ENCODE results near the gene MYH1.

Gene MYH1

DNA sequence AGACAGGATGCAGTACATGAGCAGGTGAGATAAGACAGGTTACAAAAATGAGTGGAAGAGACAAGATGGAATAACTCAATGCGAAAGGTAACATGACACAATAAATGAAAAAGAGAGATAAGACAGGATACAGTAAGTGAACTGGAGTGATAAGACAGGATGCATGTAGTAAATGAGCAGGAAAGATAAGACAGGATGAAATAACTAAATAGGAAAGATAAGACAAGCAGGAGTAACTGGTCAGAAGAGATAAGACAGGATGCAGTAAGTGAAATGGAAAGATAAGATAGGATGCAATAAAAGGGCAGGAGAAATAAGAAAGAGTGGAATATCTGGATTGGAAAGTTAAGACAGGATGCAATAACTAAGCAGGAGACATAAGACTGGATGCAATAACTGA lies 40.6 kb downstream of the MYH1 start:
- no peak overlapping the region for H2AFZ ChIP-seq (ENCODE audit: low read depth, low read length)
- TF ChIP-seq, protein P1, sequence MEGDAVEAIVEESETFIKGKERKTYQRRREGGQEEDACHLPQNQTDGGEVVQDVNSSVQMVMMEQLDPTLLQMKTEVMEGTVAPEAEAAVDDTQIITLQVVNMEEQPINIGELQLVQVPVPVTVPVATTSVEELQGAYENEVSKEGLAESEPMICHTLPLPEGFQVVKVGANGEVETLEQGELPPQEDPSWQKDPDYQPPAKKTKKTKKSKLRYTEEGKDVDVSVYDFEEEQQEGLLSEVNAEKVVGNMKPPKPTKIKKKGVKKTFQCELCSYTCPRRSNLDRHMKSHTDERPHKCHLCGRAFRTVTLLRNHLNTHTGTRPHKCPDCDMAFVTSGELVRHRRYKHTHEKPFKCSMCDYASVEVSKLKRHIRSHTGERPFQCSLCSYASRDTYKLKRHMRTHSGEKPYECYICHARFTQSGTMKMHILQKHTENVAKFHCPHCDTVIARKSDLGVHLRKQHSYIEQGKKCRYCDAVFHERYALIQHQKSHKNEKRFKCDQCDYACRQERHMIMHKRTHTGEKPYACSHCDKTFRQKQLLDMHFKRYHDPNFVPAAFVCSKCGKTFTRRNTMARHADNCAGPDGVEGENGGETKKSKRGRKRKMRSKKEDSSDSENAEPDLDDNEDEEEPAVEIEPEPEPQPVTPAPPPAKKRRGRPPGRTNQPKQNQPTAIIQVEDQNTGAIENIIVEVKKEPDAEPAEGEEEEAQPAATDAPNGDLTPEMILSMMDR (IDR thresholded peaks at IDR 0.05; ENCODE audit: low read depth, low read length) = no peak
- TF ChIP-seq EZH2phosphoT487 (IDR thresholded peaks at IDR 0.05; ENCODE audit: low read depth) = no peak
- H3K4me3 ChIP-seq (ENCODE audit: low read length) = no peak overlapping the region
- no peaks in the 10 kb centered on the region for H3K79me2 ChIP-seq (ENCODE audit: low read length)
- H3K36me3 ChIP-seq (replicated peaks; ENCODE audit: low read depth, low read length) = no peaks in the 10 kb centered on the region
- H3K27me3 ChIP-seq (ENCODE audit: low read depth, low read length) = no peaks in the 10 kb centered on the region
- no peak overlapping the region for H3K4me2 ChIP-seq (ENCODE audit: low read length)
- no peaks in the 10 kb centered on the region for H3K4me1 ChIP-seq (ENCODE audit: low read length)
- no peaks in the 10 kb centered on the region for H4K20me1 ChIP-seq (ENCODE audit: insufficient read depth, low read length)
- no peak overlapping the region for H3K9ac ChIP-seq (ENCODE audit: low read length)
- H3K27ac ChIP-seq (ENCODE audit: low read length) = no peak overlapping the region
- no peaks in the 10 kb centered on the region for H3K9me3 ChIP-seq (ENCODE audit: insufficient read depth, low read length)

DNA sequence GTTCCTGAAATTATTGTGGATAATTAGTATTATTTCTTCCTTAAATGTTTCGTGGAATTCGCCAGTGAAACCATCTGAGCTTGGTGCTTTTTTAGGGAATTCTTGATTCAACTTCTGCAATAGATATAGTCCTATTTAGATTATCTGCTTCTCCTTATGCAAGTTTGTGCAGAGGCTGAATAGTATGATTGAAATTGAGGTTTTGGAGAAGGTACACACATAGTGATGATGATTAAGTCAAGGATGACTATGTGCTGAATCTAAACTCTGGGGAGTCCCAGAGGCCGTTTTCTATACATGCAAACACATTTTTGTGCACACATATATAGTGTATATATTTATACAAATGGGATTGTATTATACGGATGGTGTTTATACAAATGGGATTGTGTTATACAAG lies 43.8 kb downstream of the MYH1 start:
- TF ChIP-seq, protein P1 (IDR thresholded peaks at IDR 0.05; ENCODE audit: low read depth, low read length) = no peak
- TF ChIP-seq EZH2phosphoT487 (IDR thresholded peaks at IDR 0.05; ENCODE audit: low read depth) = no peak
- Histone ChIP-seq H3K9ac (ENCODE audit: low read length) (no peak overlapping the region), H3K79me2 (ENCODE audit: low read length) (no peaks in the 10 kb centered on the region), H3K27me3 (ENCODE audit: low read depth, low read length) (no peaks in the 10 kb centered on the region), H3K27ac (ENCODE audit: low read length) (no peak overlapping the region), H3K36me3 (replicated peaks; ENCODE audit: low read depth, low read length) (no peaks in the 10 kb centered on the region), H2AFZ (ENCODE audit: low read depth, low read length) (no peak overlapping the region), H4K20me1 (ENCODE audit: insufficient read depth, low read length) (no peaks in the 10 kb centered on the region), H3K4me1 (ENCODE audit: low read length) (no peaks in the 10 kb centered on the region), H3K4me2 (ENCODE audit: low read length) (no peak overlapping the region), H3K4me3 (ENCODE audit: low read length) (no peak overlapping the region), H3K9me3 (ENCODE audit: insufficient read depth, low read length) (no peaks in the 10 kb centered on the region)

- Histone ChIP-seq H3K4me1 (ENCODE audit: low read length) (no peaks in the 10 kb centered on the region), H3K4me2 (ENCODE audit: low read length) (no peak overlapping the region), H3K9ac (ENCODE audit: low read length) (no peak overlapping the region), H3K79me2 (ENCODE audit: low read length) (no peaks in the 10 kb centered on the region), H4K20me1 (ENCODE audit: insufficient read depth, low read length) (no peaks in the 10 kb centered on the region), H3K9me3 (ENCODE audit: insufficient read depth, low read length) (no peaks in the 10 kb centered on the region), H3K36me3 (replicated peaks; ENCODE audit: low read depth, low read length) (no peaks in the 10 kb centered on the region), H3K27me3 (ENCODE audit: low read depth, low read length) (no peaks in the 10 kb centered on the region), H2AFZ (ENCODE audit: low read depth, low read length) (no peak overlapping the region), H3K27ac (ENCODE audit: low read length) (no peak overlapping the region), H3K4me3 (ENCODE audit: low read length) (no peak overlapping the region)
- TF ChIP-seq, protein P1 (IDR thresholded peaks at IDR 0.05; ENCODE audit: low read depth, low read length) = no peak
- TF ChIP-seq EZH2phosphoT487 (IDR thresholded peaks at IDR 0.05; ENCODE audit: low read depth) = no peak
These were observed 46.5 kb downstream of the MYH1 start for GRCh38 chr17:10471858-10472257.

DNA sequence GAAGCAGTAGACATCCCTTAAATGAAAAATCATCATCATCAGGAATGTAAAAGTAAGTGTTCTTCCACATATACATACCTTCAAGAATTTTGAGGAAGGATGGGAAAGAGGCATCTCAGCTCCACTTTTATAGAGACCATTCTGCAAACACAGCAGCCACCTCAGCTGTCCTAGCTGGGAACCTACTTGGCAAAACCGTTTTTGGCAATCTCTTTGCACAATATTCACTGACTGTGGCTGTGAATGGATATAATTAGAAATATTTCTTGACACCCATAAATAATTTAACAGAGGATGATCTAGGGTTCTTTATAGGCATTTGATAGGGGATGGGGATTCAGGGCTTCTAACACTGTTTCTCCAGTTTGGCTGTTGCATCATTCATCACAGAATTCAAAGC lies 48.9 kb downstream of the MYH1 start, which contains the start of gene MYH4:
TSS of gene MYH4 (minus strand) at position 101 of the 400 bp plus-strand sequence. CDS start 2,814 bp downstream, outside the sequence.
- no peaks in the 10 kb centered on the region for H3K9me3 ChIP-seq (ENCODE audit: insufficient read depth, low read length)
- H3K4me3 ChIP-seq (ENCODE audit: low read length) = no peak within 1 kb of the TSS
- H3K4me2 ChIP-seq (ENCODE audit: low read length) = no peak within 1 kb of the TSS
- H3K9ac ChIP-seq (ENCODE audit: low read length) = no peak within 1 kb of the TSS
- H3K27me3 ChIP-seq (ENCODE audit: low read depth, low read length) = no peaks in the 10 kb centered on the region
- TF ChIP-seq, protein P1 (IDR thresholded peaks at IDR 0.05; ENCODE audit: low read depth, low read length) = no peak
- TF ChIP-seq EZH2phosphoT487 (IDR thresholded peaks at IDR 0.05; ENCODE audit: low read depth) = no peak
- H3K27ac ChIP-seq (ENCODE audit: low read length) = no peak within 1 kb of the TSS
- H3K36me3 ChIP-seq (replicated peaks; ENCODE audit: low read depth, low read length) = no peaks in the 10 kb centered on the region
- no peaks in the 10 kb centered on the region for H4K20me1 ChIP-seq (ENCODE audit: insufficient read depth, low read length)
- no peaks in the 10 kb centered on the region for H3K79me2 ChIP-seq (ENCODE audit: low read length)
- H2AFZ ChIP-seq (ENCODE audit: low read depth, low read length) = no peak within 1 kb of the TSS
- no peaks in the 10 kb centered on the region for H3K4me1 ChIP-seq (ENCODE audit: low read length)
